DND-41 (cell line): ENCODE results near the gene ZNF79.

Experiments used
- EZH2 ChIP-seq: IDR thresholded peaks from 3 replicates; pipeline ENCODE4 v1.6.1; 2012; ENCODE audit warnings: borderline replicate concordance, low read depth, mild to moderate bottlenecking, moderate library complexity, low read length, inconsistent platforms; ENCODE audit not compliant: severe bottlenecking
- TF ChIP-seq, protein P1 (sequence below): IDR thresholded peaks from 2 replicates; pipeline ENCODE4 v1.5.1; 2012; ENCODE audit warnings: borderline replicate concordance, low read length, moderate library complexity, mild to moderate bottlenecking; ENCODE audit not compliant: poor library complexity, severe bottlenecking; ENCODE audit errors: extremely low read depth

DNA sequence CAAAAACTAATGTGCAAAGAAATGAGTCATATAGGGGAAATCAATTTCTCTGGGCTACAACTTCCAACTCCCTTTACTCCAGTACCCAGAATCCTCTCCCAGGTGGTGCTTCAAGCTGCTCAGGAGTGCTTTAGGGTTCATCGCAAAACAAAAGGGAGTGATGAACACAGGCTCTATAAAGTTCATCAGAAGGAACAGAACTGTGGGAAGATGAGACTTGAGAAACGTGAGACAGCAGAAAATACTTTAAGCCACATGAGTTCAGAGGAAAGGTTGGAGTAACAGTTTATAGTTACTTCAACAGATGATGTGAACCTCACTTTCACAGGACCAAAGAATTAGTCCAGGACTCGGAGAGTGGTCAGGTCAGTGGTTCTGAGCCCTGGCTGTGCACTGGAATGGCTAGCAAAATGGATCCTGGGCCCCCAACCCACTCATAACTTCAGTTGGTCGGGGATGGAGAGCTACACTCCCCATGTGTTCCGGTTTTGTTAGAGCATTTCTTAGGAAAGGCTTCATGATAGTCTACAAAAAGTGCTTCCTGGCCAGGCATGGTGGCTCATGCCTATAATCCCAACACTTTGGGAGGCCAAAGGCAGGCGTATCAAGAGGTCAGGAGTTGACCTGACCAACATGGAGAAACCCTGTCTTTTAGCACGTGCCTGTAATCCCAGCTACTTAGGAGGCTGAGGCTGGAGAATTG lies 22.7 kb downstream of the ZNF79 start:
- TF ChIP-seq, protein P1, sequence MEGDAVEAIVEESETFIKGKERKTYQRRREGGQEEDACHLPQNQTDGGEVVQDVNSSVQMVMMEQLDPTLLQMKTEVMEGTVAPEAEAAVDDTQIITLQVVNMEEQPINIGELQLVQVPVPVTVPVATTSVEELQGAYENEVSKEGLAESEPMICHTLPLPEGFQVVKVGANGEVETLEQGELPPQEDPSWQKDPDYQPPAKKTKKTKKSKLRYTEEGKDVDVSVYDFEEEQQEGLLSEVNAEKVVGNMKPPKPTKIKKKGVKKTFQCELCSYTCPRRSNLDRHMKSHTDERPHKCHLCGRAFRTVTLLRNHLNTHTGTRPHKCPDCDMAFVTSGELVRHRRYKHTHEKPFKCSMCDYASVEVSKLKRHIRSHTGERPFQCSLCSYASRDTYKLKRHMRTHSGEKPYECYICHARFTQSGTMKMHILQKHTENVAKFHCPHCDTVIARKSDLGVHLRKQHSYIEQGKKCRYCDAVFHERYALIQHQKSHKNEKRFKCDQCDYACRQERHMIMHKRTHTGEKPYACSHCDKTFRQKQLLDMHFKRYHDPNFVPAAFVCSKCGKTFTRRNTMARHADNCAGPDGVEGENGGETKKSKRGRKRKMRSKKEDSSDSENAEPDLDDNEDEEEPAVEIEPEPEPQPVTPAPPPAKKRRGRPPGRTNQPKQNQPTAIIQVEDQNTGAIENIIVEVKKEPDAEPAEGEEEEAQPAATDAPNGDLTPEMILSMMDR, result no peak
- TF ChIP-seq EZH2, result no peak
